HepG2 (cell line): ENCODE data around the gene TEX51. TPM values are rescaled to one million over a fixed set of nuclear protein-coding genes. Genes with fewer than 3 reads are reported as not detected.

Experiments used
- ATAC-seq: fragments of 200-7000 bp; cut with Tn5 transposase; 3 replicates; pipeline ENCODE4 v1.9.1; 2020; ENCODE audit warnings: mild to moderate bottlenecking, moderate library complexity
- BruUV-seq: library from RNA; stranded (reverse); fragments of 400-500 nt; replicated peaks from 2 replicates; lab custom pipeline; 2021; lab: Mats Ljungman, UMichigan
- CTCF ChIA-PET: fragments of 300-600 bp; formaldehyde crosslinking; extraction: SDS; loops from one replicate; lab custom pipeline; 2021; ENCODE audit warnings: low total read pairs, inconsistent platforms, low intra/inter-chr PET ratio; lab: Yijun Ruan, JAX
- POLR2A ChIA-PET: fragments of 350-600 bp; sonication (Branson Sonifier 250); formaldehyde crosslinking; loops from one replicate; lab custom pipeline; 2020; ENCODE audit warnings: antibody characterized with exemption, inconsistent platforms; lab: Yijun Ruan, JAX
- DNase-seq: peaks from one replicate; pipeline ENCODE4 v3.0.0-alpha.2; 2015; ENCODE audit warnings: low spot score
- FAIRE-seq: peaks from 3 replicates; lab custom pipeline; 2011; peaks lifted over from hg19 to GRCh38; lab: Jason Lieb, UNC
- H2AFZ ChIP-seq: one replicate; pipeline ENCODE4 v1.6.1; 2011; ENCODE audit warnings: low read length, inconsistent platforms
- H3K27ac ChIP-seq: fragments of 300-600 bp; 3 replicates; pipeline ENCODE4 v1.8.0; 2011; ENCODE audit warnings: mixed run types, mild to moderate bottlenecking, mixed read lengths, low read length, inconsistent platforms; ENCODE audit not compliant: insufficient read depth; ENCODE audit errors: extremely low read length
- H3K27me3 ChIP-seq, 2 experiments: fragments of 200-600 bp in 1 of 2; 2 replicates in 1 of 2; 3 replicates in 1 of 2; pipeline versions ENCODE4 v1.6.0 to v1.8.0; 2011; ENCODE audit warnings: low read length in 2 of 2, mild to moderate bottlenecking in 2 of 2, moderate library complexity in 2 of 2, inconsistent platforms in 1 of 2; ENCODE audit not compliant: insufficient read depth in 2 of 2, control insufficient read depth in 1 of 2
- H3K36me3 ChIP-seq, 2 experiments: fragments of 200-600 bp in 1 of 2; replicated peaks in 1 of 2; 2 replicates in 1 of 2; 3 replicates in 1 of 2; pipeline versions ENCODE4 v1.5.1 to v1.8.0; 2011; ENCODE audit warnings: low read length in 2 of 2, inconsistent platforms in 1 of 2; ENCODE audit not compliant: insufficient read depth in 2 of 2, control insufficient read depth in 1 of 2
- H3K4me1 ChIP-seq: 2 replicates; pipeline ENCODE4 v1.5.1; 2012; ENCODE audit warnings: low read length, inconsistent platforms; ENCODE audit not compliant: insufficient read depth
- H3K4me2 ChIP-seq: 2 replicates; pipeline ENCODE4 v1.6.0; 2011; ENCODE audit warnings: low read depth, low read length, inconsistent platforms
- H3K4me3 ChIP-seq, 3 experiments: fragments of 200-600 bp in 1 of 3; sonication (generic), shearing (Covaris generic) in 1 of 3; replicated peaks in 1 of 3; 2 replicates each; pipeline ENCODE4 v1.5.1; 2011 to 2016; ENCODE audit warnings: low read length in 3 of 3, inconsistent platforms in 2 of 3, low read depth in 2 of 3, mild to moderate bottlenecking in 2 of 3, control low read depth in 1 of 3, mixed read lengths in 1 of 3; ENCODE audit not compliant: insufficient read depth in 1 of 3
- H3K79me2 ChIP-seq: one replicate; pipeline ENCODE4 v1.6.1; 2011; ENCODE audit warnings: low read length, inconsistent platforms; ENCODE audit not compliant: insufficient read depth
- H3K9ac ChIP-seq: 2 replicates; pipeline ENCODE4 v1.6.0; 2011; ENCODE audit warnings: mild to moderate bottlenecking, low read depth, low read length, inconsistent platforms; ENCODE audit not compliant: insufficient read depth
- H3K9me3 ChIP-seq: 2 replicates; pipeline ENCODE4 v1.5.1; 2012; ENCODE audit warnings: mild to moderate bottlenecking, low read length
- H4K20me1 ChIP-seq: 2 replicates; pipeline ENCODE4 v1.6.0; 2011; ENCODE audit warnings: inconsistent platforms, mild to moderate bottlenecking, low read length, moderate library complexity; ENCODE audit not compliant: insufficient read depth
- CREB1 ChIP-seq, 2 experiments: fragments of 450-650 bp in 1 of 2; IDR thresholded peaks; 2 replicates each; pipeline ENCODE4 v1.6.1; 2016 to 2017; ENCODE audit warnings: control low read depth in 1 of 2, mild to moderate bottlenecking in 1 of 2, missing compliant biosample characterization in 1 of 2, missing genetic modification characterization in 1 of 2
- GATAD1 ChIP-seq: IDR thresholded peaks from 2 replicates; pipeline ENCODE4 v1.6.1; 2016; ENCODE audit warnings: missing genetic modification reagents, missing compliant biosample characterization
- HOXD1 ChIP-seq: sonication (generic); formaldehyde crosslinking; IDR thresholded peaks from 2 replicates; pipeline ENCODE4 v1.5.0; 2020; ENCODE audit warnings: missing genetic modification reagents
- KDM5A ChIP-seq: fragments of 200-600 bp; sonication (generic); IDR thresholded peaks from 2 replicates; pipeline ENCODE4 v1.7.0; 2018; ENCODE audit warnings: antibody characterized with exemption, mild to moderate bottlenecking, low read length, borderline replicate concordance
- SAP130 ChIP-seq: IDR thresholded peaks from 2 replicates; pipeline ENCODE4 v1.6.1; 2016; ENCODE audit warnings: low read depth
- ZNF597 ChIP-seq: sonication (generic); formaldehyde crosslinking; IDR thresholded peaks from 2 replicates; pipeline ENCODE4 v1.5.0; 2020; ENCODE audit warnings: missing genetic modification reagents
- WGBS: methylation state at CpG from one replicate; pipeline ENCODE4 v1.1.6; 2017; ENCODE audit warnings: low lambda C conversion rate; 5-methylcytosine and 5-hydroxymethylcytosine counted together
- in situ Hi-C: cut with HindIII; loops from 2 replicates; pipeline ENCODE4 v1.10.0; 2017; ENCODE audit warnings: low pct_unique_long_range_greater_than_20kb; ENCODE audit not compliant: extremely low pct_ligation_motif_present
- intact Hi-C: fragments of 100-400 bp; cut with micrococcal nuclease; formaldehyde crosslinking; loops from one replicate; pipeline ENCODE4 v1.10.0; 2022; ENCODE audit not compliant: unreplicated experiment
- polyA plus RNA-seq, 8 experiments: library from polyadenylated mRNA; depleted of rRNA in 3 of 8; stranded (reverse) in 7 of 8; unstranded in 1 of 8; fragments of >200 nt; fragmentation: Illumina TruSeq in 4 of 8; extraction: Trizol in 4 of 8; gene quantifications; 2 replicates each; pipeline versions ENCODE4 v1.2.1 to v1.2.3, GENCODE V29; 2011 to 2016; ENCODE audit warnings: low read depth in 4 of 8, missing spikeins in 1 of 8, mixed read lengths in 1 of 8; ENCODE audit not compliant: insufficient read depth in 1 of 8
- total RNA-seq, 5 experiments: library from RNA; depleted of rRNA; stranded (reverse); fragments of >200 nt; fragmentation: Illumina TruSeq; extraction: Trizol; gene quantifications; 2 replicates each; pipeline ENCODE4 v1.2.3, GENCODE V29; 2016; ENCODE audit warnings: low read depth in 1 of 5
- TF ChIP-seq, protein P1 (sequence below): sonication (generic); formaldehyde crosslinking; IDR thresholded peaks from 2 replicates; pipeline ENCODE4 v1.9.0; 2021; ENCODE audit warnings: missing genetic modification reagents, borderline replicate concordance
- TF ChIP-seq, protein P2 (sequence below): sonication (generic); formaldehyde crosslinking; IDR thresholded peaks from 2 replicates; pipeline ENCODE4 v1.4.0; 2020; ENCODE audit warnings: missing genetic modification reagents

TEX51 gene
- total and polyA plus RNA-seq, 2 of the 13 experiments (the other 11 are each of a cell fraction or from before 2014, with no cell fraction given) = not detected

DNA sequence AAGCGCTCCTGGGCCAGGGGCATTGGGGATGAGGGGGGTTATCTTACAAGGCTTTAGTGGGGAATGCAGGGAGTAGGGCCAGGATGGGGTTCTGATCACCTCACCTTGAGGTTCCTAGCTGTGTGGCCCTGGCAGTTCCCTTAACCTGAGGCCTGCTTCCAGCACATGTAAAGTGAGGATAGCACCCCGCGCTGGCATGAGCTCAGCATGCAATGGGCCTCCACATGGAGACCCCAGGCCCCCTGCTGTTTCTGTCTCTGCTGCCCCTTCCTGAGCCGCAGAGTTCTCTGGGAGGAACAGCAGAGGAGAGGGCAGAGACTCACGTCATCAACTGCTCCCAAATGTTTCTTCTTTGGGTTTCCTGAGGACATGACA is 8.6 kb upstream of the TEX51 start:
- no peak overlapping the region for H3K4me3 ChIP-seq
- ATAC-seq (no peak), DNase-seq (no peak), FAIRE-seq (no peak)
- ChIA-PET CTCF (no interaction called here), POLR2A (no interaction called here)
- WGBS = 2% methylated on average over 3 of the region's 5 CpGs
- no peaks in the 10 kb centered on the region for H4K20me1 ChIP-seq
- peaks cover 0 to 52% of the 10 kb centered on the region in 2 experiments; a peak in 4 of 5 replicates for H3K27me3 ChIP-seq
- no TSS peak for BruUV-seq
- no peaks in the 10 kb centered on the region for H3K79me2 ChIP-seq
- intact Hi-C loops = no loop called here
- no peaks in the 10 kb centered on the region for H3K9me3 ChIP-seq
- no peak overlapping the region for H3K4me2 ChIP-seq
- H2AFZ ChIP-seq = no peak overlapping the region
- no peak overlapping the region for H3K9ac ChIP-seq
- H3K36me3 ChIP-seq = no peaks in the 10 kb centered on the region
- H3K27ac ChIP-seq = no peak overlapping the region
- TF ChIP-seq GATAD1 (no peak), CREB1 (IDR thresholded peaks at IDR 0.05) (peak; percentile 14; the same call in 1 of the 2 replicates), CREB1 (CRISPR knock-in tag; IDR thresholded peaks at IDR 0.05) (no peak), SAP130 (CRISPR knock-in tag) (no peak), KDM5A (no peak), ZNF597 (CRISPR knock-in tag) (no peak), HOXD1 (CRISPR knock-in tag) (no peak)
- TF ChIP-seq, protein P1, sequence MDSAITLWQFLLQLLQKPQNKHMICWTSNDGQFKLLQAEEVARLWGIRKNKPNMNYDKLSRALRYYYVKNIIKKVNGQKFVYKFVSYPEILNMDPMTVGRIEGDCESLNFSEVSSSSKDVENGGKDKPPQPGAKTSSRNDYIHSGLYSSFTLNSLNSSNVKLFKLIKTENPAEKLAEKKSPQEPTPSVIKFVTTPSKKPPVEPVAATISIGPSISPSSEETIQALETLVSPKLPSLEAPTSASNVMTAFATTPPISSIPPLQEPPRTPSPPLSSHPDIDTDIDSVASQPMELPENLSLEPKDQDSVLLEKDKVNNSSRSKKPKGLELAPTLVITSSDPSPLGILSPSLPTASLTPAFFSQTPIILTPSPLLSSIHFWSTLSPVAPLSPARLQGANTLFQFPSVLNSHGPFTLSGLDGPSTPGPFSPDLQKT (CRISPR knock-in tag) = no peak
- TF ChIP-seq, protein P2, sequence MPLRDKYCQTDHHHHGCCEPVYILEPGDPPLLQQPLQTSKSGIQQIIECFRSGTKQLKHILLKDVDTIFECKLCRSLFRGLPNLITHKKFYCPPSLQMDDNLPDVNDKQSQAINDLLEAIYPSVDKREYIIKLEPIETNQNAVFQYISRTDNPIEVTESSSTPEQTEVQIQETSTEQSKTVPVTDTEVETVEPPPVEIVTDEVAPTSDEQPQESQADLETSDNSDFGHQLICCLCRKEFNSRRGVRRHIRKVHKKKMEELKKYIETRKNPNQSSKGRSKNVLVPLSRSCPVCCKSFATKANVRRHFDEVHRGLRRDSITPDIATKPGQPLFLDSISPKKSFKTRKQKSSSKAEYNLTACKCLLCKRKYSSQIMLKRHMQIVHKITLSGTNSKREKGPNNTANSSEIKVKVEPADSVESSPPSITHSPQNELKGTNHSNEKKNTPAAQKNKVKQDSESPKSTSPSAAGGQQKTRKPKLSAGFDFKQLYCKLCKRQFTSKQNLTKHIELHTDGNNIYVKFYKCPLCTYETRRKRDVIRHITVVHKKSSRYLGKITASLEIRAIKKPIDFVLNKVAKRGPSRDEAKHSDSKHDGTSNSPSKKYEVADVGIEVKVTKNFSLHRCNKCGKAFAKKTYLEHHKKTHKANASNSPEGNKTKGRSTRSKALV = no peak
- TF ChIP-seq, all 625 proteins: peak for 1
- no peaks in the 10 kb centered on the region for H3K4me1 ChIP-seq
- in situ Hi-C loops = no loop called here
